Esophagus muscularis mucosa (tissue), 4 donors: ENCODE data around the gene ZNF646.

ENCODE experiments used
- EP300 ChIP-seq: sonication (generic); formaldehyde crosslinking; IDR thresholded peaks from one replicate; pipeline ENCODE4 v1.6.1; 2017; ENCODE audit warnings: antibody characterized with exemption
- POLR2A ChIP-seq: fragments of 450-650 bp; IDR thresholded peaks from one replicate; pipeline ENCODE4 v1.6.1; 2017; ENCODE audit warnings: antibody characterized with exemption, moderate library complexity, mild to moderate bottlenecking, low read depth
- POLR2AphosphoS5 ChIP-seq, 2 donors: sonication (generic); formaldehyde crosslinking; IDR thresholded peaks; one replicate each; pipeline ENCODE4 v1.6.1; 2017; ENCODE audit warnings: antibody characterized with exemption in 2 of 2
- TF ChIP-seq, protein P1 (sequence below), 3 experiments: fragments of 200-600 bp in 2 of 3; fragments of 450-650 bp in 1 of 3; sonication (generic) in 2 of 3; IDR thresholded peaks; one replicate each; pipeline ENCODE4 v1.5.1; 2017 to 2019; ENCODE audit warnings: antibody characterized with exemption in 3 of 3, mild to moderate bottlenecking in 2 of 3, moderate library complexity in 1 of 3

DNA sequence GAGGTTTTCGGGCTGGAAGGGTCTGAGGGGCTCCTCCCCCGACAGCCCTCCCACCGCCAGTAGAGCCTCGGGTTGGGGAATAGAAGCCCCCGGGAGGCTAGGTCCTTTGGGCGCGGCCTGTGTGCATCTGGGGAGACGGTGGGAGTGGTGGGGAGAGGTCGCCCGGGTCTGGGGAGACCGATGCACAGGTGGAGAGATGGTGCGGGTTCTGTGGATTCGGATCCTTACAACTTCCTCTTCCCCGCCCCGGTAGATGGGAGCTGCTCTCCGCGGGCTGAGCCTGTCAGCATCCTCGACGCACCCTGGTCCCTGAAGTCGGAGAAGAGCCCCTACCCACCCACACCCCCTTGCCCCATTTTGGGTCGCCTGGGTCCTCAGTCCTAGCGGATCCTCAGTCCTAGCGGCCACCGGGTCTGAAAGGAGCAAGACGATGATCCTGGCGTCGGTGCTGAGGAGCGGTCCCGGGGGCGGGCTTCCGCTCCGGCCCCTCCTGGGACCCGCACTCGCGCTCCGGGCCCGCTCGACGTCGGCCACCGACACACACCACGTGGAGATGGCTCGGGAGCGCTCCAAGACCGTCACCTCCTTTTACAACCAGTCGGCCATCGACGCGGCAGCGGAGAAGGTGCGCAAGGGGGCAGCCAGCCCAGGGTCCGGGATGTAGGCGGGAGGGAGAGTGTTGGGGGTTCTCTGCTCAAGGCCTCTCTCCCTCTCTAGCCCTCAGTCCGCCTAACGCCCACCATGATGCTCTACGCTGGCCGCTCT lies 34.8 kb downstream of the ZNF646 start:
- TF ChIP-seq, protein P1, sequence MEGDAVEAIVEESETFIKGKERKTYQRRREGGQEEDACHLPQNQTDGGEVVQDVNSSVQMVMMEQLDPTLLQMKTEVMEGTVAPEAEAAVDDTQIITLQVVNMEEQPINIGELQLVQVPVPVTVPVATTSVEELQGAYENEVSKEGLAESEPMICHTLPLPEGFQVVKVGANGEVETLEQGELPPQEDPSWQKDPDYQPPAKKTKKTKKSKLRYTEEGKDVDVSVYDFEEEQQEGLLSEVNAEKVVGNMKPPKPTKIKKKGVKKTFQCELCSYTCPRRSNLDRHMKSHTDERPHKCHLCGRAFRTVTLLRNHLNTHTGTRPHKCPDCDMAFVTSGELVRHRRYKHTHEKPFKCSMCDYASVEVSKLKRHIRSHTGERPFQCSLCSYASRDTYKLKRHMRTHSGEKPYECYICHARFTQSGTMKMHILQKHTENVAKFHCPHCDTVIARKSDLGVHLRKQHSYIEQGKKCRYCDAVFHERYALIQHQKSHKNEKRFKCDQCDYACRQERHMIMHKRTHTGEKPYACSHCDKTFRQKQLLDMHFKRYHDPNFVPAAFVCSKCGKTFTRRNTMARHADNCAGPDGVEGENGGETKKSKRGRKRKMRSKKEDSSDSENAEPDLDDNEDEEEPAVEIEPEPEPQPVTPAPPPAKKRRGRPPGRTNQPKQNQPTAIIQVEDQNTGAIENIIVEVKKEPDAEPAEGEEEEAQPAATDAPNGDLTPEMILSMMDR (IDR thresholded peaks at IDR 0.05), result no peak
- no peak for TF ChIP-seq POLR2A
- TF ChIP-seq POLR2AphosphoS5 (IDR thresholded peaks at IDR 0.05), result no peak
- no peak for TF ChIP-seq EP300
